Lower leg skin (tissue), 3 donors: ENCODE data around the gene DMD.

Source experiments
- CTCF ChIP-seq, 3 donors: fragments of 450-650 bp; IDR thresholded peaks; one replicate each; pipeline ENCODE4 v1.5.1; 2016; ENCODE audit warnings: antibody characterized with exemption in 3 of 3, mild to moderate bottlenecking in 3 of 3, moderate library complexity in 2 of 3
- POLR2A ChIP-seq, 2 donors: fragments of 450-650 bp; IDR thresholded peaks; one replicate each; pipeline ENCODE4 v1.6.1; 2016 to 2017; ENCODE audit warnings: antibody characterized with exemption in 2 of 2, mild to moderate bottlenecking in 1 of 2, moderate library complexity in 1 of 2

GRCh38 chrX:32896088-32896487 is 315.3 kb downstream of the DMD start:
- TF ChIP-seq CTCF (IDR thresholded peaks at IDR 0.05): no peak
- TF ChIP-seq POLR2A (IDR thresholded peaks at IDR 0.05): no peak
